Gastrocnemius medialis (tissue), 4 donors: ENCODE data around the gene ARHGEF7. TPM values are rescaled to one million over a fixed set of nuclear protein-coding genes. Genes with fewer than 3 reads are reported as not detected.

Experiments
- ATAC-seq, 2 donors: fragments of 150-250 bp; one replicate each; pipeline ENCODE4 v1.9.1; 2016
- DNase-seq, 2 donors: peaks; one replicate each; pipeline ENCODE4 v3.0.0-alpha.2; 2019
- H3K27ac ChIP-seq, 4 donors: fragments of 200-600 bp; sonication (generic); 1 replicate in 1 of 4; 2 replicates in 3 of 4; pipeline ENCODE4 v1.5.1; 2016 to 2018; ENCODE audit warnings: mild to moderate bottlenecking in 2 of 4, moderate library complexity in 1 of 4
- H3K27me3 ChIP-seq, 3 donors: fragments of 200-600 bp; sonication (generic) in 2 of 3; 1 replicate in 1 of 3; 2 replicates in 2 of 3; pipeline versions ENCODE4 v1.5.1 to v1.6.0; 2016 to 2019; ENCODE audit warnings: mild to moderate bottlenecking in 1 of 3, moderate library complexity in 1 of 3
- H3K36me3 ChIP-seq, 2 donors: fragments of 200-600 bp; sonication (generic) in 1 of 2; one replicate each; pipeline ENCODE4 v1.5.1; 2017 to 2018
- H3K4me1 ChIP-seq, 2 donors: fragments of 200-600 bp; sonication (generic) in 1 of 2; one replicate each; pipeline ENCODE4 v1.5.1; 2016 to 2017; ENCODE audit warnings: mild to moderate bottlenecking in 2 of 2
- H3K4me3 ChIP-seq, 4 donors: fragments of 200-600 bp; sonication (generic) in 3 of 4; 1 replicate in 1 of 4; 2 replicates in 3 of 4; pipeline ENCODE4 v1.5.1; 2016 to 2019; ENCODE audit warnings: mild to moderate bottlenecking in 2 of 4
- H3K9me3 ChIP-seq, 3 donors: fragments of 200-600 bp; sonication (generic) in 2 of 3; 1 replicate in 1 of 3; 2 replicates in 2 of 3; pipeline ENCODE4 v1.5.1; 2016 to 2019
- CTCF ChIP-seq, 5 experiments: fragments of 450-650 bp in 3 of 5; fragments of 200-600 bp in 2 of 5; sonication (generic) in 2 of 5; IDR thresholded peaks in 4 of 5; conservative IDR thresholded peaks in 1 of 5; 1 replicate in 4 of 5; 2 replicates in 1 of 5; pipeline ENCODE4 v1.5.1; 2016 to 2019; ENCODE audit warnings: antibody characterized with exemption in 5 of 5, mild to moderate bottlenecking in 3 of 5, moderate library complexity in 3 of 5
- POLR2A ChIP-seq, 2 donors: fragments of 450-650 bp; IDR thresholded peaks; one replicate each; pipeline ENCODE4 v1.6.1; 2017; ENCODE audit warnings: antibody characterized with exemption in 2 of 2, mild to moderate bottlenecking in 2 of 2, moderate library complexity in 2 of 2
- in situ Hi-C, 4 donors: fragments of 200-750 bp; cut with MboI; loops; one replicate each; pipeline versions ENCODE4 v1.15.0 to v1.8.0; 2017; ENCODE audit warnings: low sequenced_read_pairs in 4 of 4
- intact Hi-C: fragments of 100-400 bp; cut with DNase I; formaldehyde crosslinking; loops from one replicate; pipeline ENCODE4 v1.15.1; 2023; ENCODE audit warnings: low total_unique reads
- total RNA-seq, 4 donors: library from RNA; depleted of rRNA; stranded (reverse); fragments of >200 nt; gene quantifications; one replicate each; pipeline versions ENCODE4 v1.1.0 to v1.2.3, GENCODE V29; 2016

ARHGEF7 gene
- total RNA-seq, 4 donors from 2014 or later, result 24.5 to 56.9 (median 31.3) TPM

GRCh38 chr13:111323950-111324651, 209.0 kb downstream of the ARHGEF7 start:
- ATAC-seq (no peak), DNase-seq (no peak)
- TF ChIP-seq POLR2A (IDR thresholded peaks at IDR 0.05), result no peak
- no peak for TF ChIP-seq CTCF (IDR thresholded peaks at IDR 0.05 in 4 of 5, conservative IDR thresholded peaks at IDR 0.05 in 1 of 5)
- in situ Hi-C loops, result no loop called here
- Histone ChIP-seq H3K27ac (no peak overlapping the region), H3K36me3 (no peaks in the 10 kb centered on the region), H3K9me3 (no peaks in the 10 kb centered on the region), H3K27me3 (no peaks in the 10 kb centered on the region), H3K4me1 (no peaks in the 10 kb centered on the region), H3K4me3 (no peak overlapping the region)
- intact Hi-C loops, result no loop called here

- Histone ChIP-seq H3K9me3 (no peaks in the 10 kb centered on the region), H3K36me3 (no peaks in the 10 kb centered on the region), H3K27ac (no peak overlapping the region), H3K4me1 (no peaks in the 10 kb centered on the region), H3K4me3 (no peak overlapping the region), H3K27me3 (no peaks in the 10 kb centered on the region)
- TF ChIP-seq CTCF (IDR thresholded peaks at IDR 0.05 in 4 of 5, conservative IDR thresholded peaks at IDR 0.05 in 1 of 5), result no peak
- TF ChIP-seq POLR2A (IDR thresholded peaks at IDR 0.05), result no peak
- no peak for DNase-seq
- no peak for ATAC-seq
- in situ Hi-C loops, result no loop called here
- intact Hi-C loops, result no loop called here
These were observed 209.6 kb downstream of the ARHGEF7 start for GRCh38 chr13:111324736-111325135.

GRCh38 chr13:111325146-111325890, 210.2 kb downstream of the ARHGEF7 start:
- intact Hi-C loops (no loop called here), in situ Hi-C loops (no loop called here)
- H3K27ac ChIP-seq, result no peak overlapping the region
- no peak overlapping the region for H3K4me3 ChIP-seq
- no peaks in the 10 kb centered on the region for H3K4me1 ChIP-seq
- no peak for ATAC-seq
- no peak for DNase-seq
- TF ChIP-seq CTCF (IDR thresholded peaks at IDR 0.05 in 4 of 5, conservative IDR thresholded peaks at IDR 0.05 in 1 of 5), result no peak
- TF ChIP-seq POLR2A (IDR thresholded peaks at IDR 0.05), result no peak
- no peaks in the 10 kb centered on the region for H3K9me3 ChIP-seq
- no peaks in the 10 kb centered on the region for H3K36me3 ChIP-seq
- no peaks in the 10 kb centered on the region for H3K27me3 ChIP-seq

GRCh38 chr13:111325941-111326620, 211.0 kb downstream of the ARHGEF7 start:
- intact Hi-C loops (no loop called here), in situ Hi-C loops (no loop called here)
- DNase-seq (no peak), ATAC-seq (no peak)
- Histone ChIP-seq H3K36me3 (no peaks in the 10 kb centered on the region), H3K27me3 (no peaks in the 10 kb centered on the region), H3K27ac (no peak overlapping the region), H3K4me1 (no peaks in the 10 kb centered on the region), H3K9me3 (no peaks in the 10 kb centered on the region), H3K4me3 (no peak overlapping the region)
- TF ChIP-seq POLR2A (IDR thresholded peaks at IDR 0.05) (no peak), CTCF (IDR thresholded peaks at IDR 0.05 in 4 of 5, conservative IDR thresholded peaks at IDR 0.05 in 1 of 5) (no peak)
